Panc1 (cell line): ENCODE data around the gene LPAR2. TPM values are rescaled to one million over a fixed set of nuclear protein-coding genes. Genes with fewer than 3 reads are reported as not detected.

Experiments
- ATAC-seq: fragments of 200-7000 bp; cut with Tn5 transposase; 2 replicates; pipeline ENCODE4 v1.9.1; 2020; ENCODE audit warnings: mild to moderate bottlenecking, moderate library complexity
- BruUV-seq: library from RNA; stranded (reverse); fragments of 400-500 nt; replicated peaks from 2 replicates; lab custom pipeline; 2021; lab: Mats Ljungman, UMichigan
- CTCF ChIA-PET: fragments of 300-600 bp; sonication (Branson Sonifier 250); formaldehyde crosslinking; loops from one replicate; lab custom pipeline; 2022; ENCODE audit warnings: antibody characterized with exemption; lab: Charles Lee
- POLR2A ChIA-PET: fragments of 300-600 bp; sonication (Branson Sonifier 250); formaldehyde crosslinking; loops from one replicate; lab custom pipeline; 2022; ENCODE audit warnings: antibody characterized with exemption; lab: Charles Lee
- DNase-seq: peaks from one replicate; pipeline ENCODE4 v3.0.0-alpha.2; 2010; ENCODE audit warnings: low read depth, low spot score
- H3K27ac ChIP-seq: 2 replicates; pipeline ENCODE4 v1.5.1; 2011; ENCODE audit warnings: mild to moderate bottlenecking, low read length, inconsistent platforms
- H3K27me3 ChIP-seq: fragments of 200-500 bp; sonication (Bioruptor generic); 2 replicates; pipeline ENCODE4 v1.6.0; 2014; ENCODE audit warnings: low read length, inconsistent platforms; ENCODE audit not compliant: control insufficient read depth, insufficient read depth
- H3K36me3 ChIP-seq: fragments of 200-500 bp; sonication (Bioruptor generic); 2 replicates; pipeline ENCODE4 v1.5.1; 2014; ENCODE audit warnings: inconsistent platforms, mild to moderate bottlenecking, low read length, moderate library complexity; ENCODE audit not compliant: control insufficient read depth, insufficient read depth
- H3K4me1 ChIP-seq: 2 replicates; pipeline ENCODE4 v1.5.1; 2011; ENCODE audit warnings: inconsistent platforms, mild to moderate bottlenecking, low read length, moderate library complexity; ENCODE audit not compliant: control insufficient read depth, insufficient read depth
- H3K4me3 ChIP-seq, 2 experiments: 2 replicates each; pipeline ENCODE4 v1.5.1; 2011 to 2012; ENCODE audit warnings: low read depth in 2 of 2, low read length in 2 of 2, mild to moderate bottlenecking in 2 of 2, inconsistent platforms in 1 of 2, moderate library complexity in 1 of 2
- H3K9me3 ChIP-seq: fragments of 200-500 bp; sonication (Bioruptor generic); 2 replicates; pipeline ENCODE4 v1.5.1; 2014; ENCODE audit warnings: low read depth, mild to moderate bottlenecking, inconsistent platforms, low read length, moderate library complexity; ENCODE audit not compliant: control insufficient read depth, insufficient read depth
- CTCF ChIP-seq: fragments of 450-650 bp; IDR thresholded peaks from 2 replicates; pipeline ENCODE4 v1.5.1; 2017; ENCODE audit warnings: mild to moderate bottlenecking
- POLR2AphosphoS5 ChIP-seq: IDR thresholded peaks from 2 replicates; pipeline ENCODE4 v1.6.1; 2012; ENCODE audit warnings: mild to moderate bottlenecking, low read depth, low read length, moderate library complexity
- REST ChIP-seq, 2 experiments: IDR thresholded peaks; 2 replicates each; pipeline ENCODE4 v1.6.1; 2011 to 2012; ENCODE audit warnings: low read depth in 2 of 2, control low read depth in 1 of 2, low read length in 1 of 2, mild to moderate bottlenecking in 1 of 2, moderate library complexity in 1 of 2; ENCODE audit not compliant: insufficient read depth in 1 of 2
- SIN3A ChIP-seq: IDR thresholded peaks from 2 replicates; pipeline ENCODE4 v1.6.1; 2012; ENCODE audit warnings: low read depth, mild to moderate bottlenecking, low read length, moderate library complexity, borderline replicate concordance; ENCODE audit not compliant: insufficient read depth
- TCF7L2 ChIP-seq: IDR thresholded peaks from 2 replicates; pipeline ENCODE4 v1.6.1; 2011; ENCODE audit warnings: mild to moderate bottlenecking, low read depth, low read length, inconsistent platforms
- in situ Hi-C: cut with HindIII; loops from 2 replicates; pipeline ENCODE4 v1.10.0; 2016; ENCODE audit warnings: low sequenced_read_pairs, low pct_unique_long_range_greater_than_20kb
- intact Hi-C: fragments of 100-400 bp; cut with micrococcal nuclease; formaldehyde crosslinking; loops from one replicate; pipeline ENCODE4 v1.10.0; 2022; ENCODE audit not compliant: unreplicated experiment
- total RNA-seq: library from RNA; stranded (reverse); gene quantifications from one replicate; pipeline ENCODE4 v1.2.1, GENCODE V29; 2021; ENCODE audit not compliant: unreplicated experiment

LPAR2 gene
- total RNA-seq, 1 experiment from 2014 or later: 16.0 TPM

GRCh38 chr19:19597809-19598306, 30.2 kb downstream of the LPAR2 start:
- ChIA-PET POLR2A (no interaction called here), CTCF (no interaction called here)

GRCh38 chr19:19595171-19595701, 32.8 kb downstream of the LPAR2 start:
- BruUV-seq: no TSS peak
- Histone ChIP-seq H3K4me1 (peaks cover 10% of the 10 kb centered on the region), H3K27ac (no peak overlapping the region), H3K9me3 (no peaks in the 10 kb centered on the region), H3K4me3 (no peak overlapping the region), H3K36me3 (no peaks in the 10 kb centered on the region), H3K27me3 (no peaks in the 10 kb centered on the region)
- ChIA-PET POLR2A (no interaction called here), CTCF (no interaction called here)
- intact Hi-C loops (no loop called here), in situ Hi-C loops (no loop called here)
- ATAC-seq: no peak
- TF ChIP-seq CTCF: no peak
- TF ChIP-seq REST (IDR thresholded peaks at IDR 0.05; ENCODE audit: insufficient read depth in 1 of 2, low read depth in 2 of 2, low read length in 1 of 2): no peak
- TF ChIP-seq TCF7L2: no peak
- no peak for TF ChIP-seq SIN3A
- no peak for TF ChIP-seq POLR2AphosphoS5
- no peak for DNase-seq

More at GRCh38 chr19:19597809-19598306, 30.2 kb downstream of the LPAR2 start:
- in situ Hi-C loops (no loop called here), intact Hi-C loops (no loop called here)
- Histone ChIP-seq H3K27ac (no peak overlapping the region), H3K4me1 (no peaks in the 10 kb centered on the region), H3K9me3 (no peaks in the 10 kb centered on the region), H3K27me3 (no peaks in the 10 kb centered on the region), H3K36me3 (no peaks in the 10 kb centered on the region), H3K4me3 (no peak overlapping the region)
- ATAC-seq (no peak), DNase-seq (no peak)
- BruUV-seq: TSS peak; percentile 48
- TF ChIP-seq TCF7L2: no peak
- TF ChIP-seq SIN3A: no peak
- no peak for TF ChIP-seq POLR2AphosphoS5
- no peak for TF ChIP-seq CTCF
- TF ChIP-seq REST (IDR thresholded peaks at IDR 0.05; ENCODE audit: insufficient read depth in 1 of 2, low read depth in 2 of 2, low read length in 1 of 2): no peak
